Activated CD8-positive, alpha-beta T cell treated with anti-CD3 and anti-CD28 coated beads, Interleukin-2, amount 10 ng/mL, durations not matched to agents 7 days and 5 days (primary cell): ENCODE data around the gene BBS9. TPM values are rescaled to one million over a fixed set of nuclear protein-coding genes. Genes with fewer than 3 reads are reported as not detected.
"Not testable (repeated sequence)": the region's sequence is repeated elsewhere in the genome, so short reads cannot be mapped to it uniquely, and the experiment has no call there.

Experiments used
- ATAC-seq: fragments of 150-1000 bp; cut with Tn5 transposase; one replicate; pipeline ENCODE4 v1.10.0; 2021; ENCODE audit warnings: moderate library complexity
- CTCF ChIA-PET: fragments of 350-600 bp; sonication (Branson Sonifier 250); formaldehyde crosslinking; loops from one replicate; lab custom pipeline; 2021; ENCODE audit warnings: antibody characterized with exemption; lab: Charles Lee
- POLR2A ChIA-PET: fragments of 350-600 bp; sonication (Branson Sonifier 250); formaldehyde crosslinking; loops from one replicate; lab custom pipeline; 2021; ENCODE audit warnings: antibody characterized with exemption; lab: Charles Lee
- DNase-seq: peaks from one replicate; pipeline ENCODE4 v3.0.0-alpha.2; 2020
- H3K27ac Mint-ChIP-seq: one replicate; pipeline ENCODE4 v1.8.0; 2021; ENCODE audit warnings: mild to moderate bottlenecking, mixed read lengths
- H3K27me3 Mint-ChIP-seq: one replicate; pipeline ENCODE4 v1.8.0; 2021; ENCODE audit warnings: low read depth, mixed read lengths
- H3K36me3 Mint-ChIP-seq: one replicate; pipeline ENCODE4 v1.8.0; 2021; ENCODE audit warnings: low read depth, mixed read lengths
- H3K4me1 Mint-ChIP-seq: one replicate; pipeline ENCODE4 v1.8.0; 2021; ENCODE audit warnings: low read depth, mixed read lengths
- H3K4me3 Mint-ChIP-seq: one replicate; pipeline ENCODE4 v1.8.0; 2021; ENCODE audit warnings: mild to moderate bottlenecking, mixed read lengths
- H3K9me3 Mint-ChIP-seq: one replicate; pipeline ENCODE4 v1.8.0; 2022; ENCODE audit warnings: mixed read lengths; ENCODE audit not compliant: insufficient read depth
- total RNA-seq, 2 experiments: library from RNA; stranded (reverse); gene quantifications; one replicate each; pipeline ENCODE4 v1.2.3, GENCODE V29; 2021

Gene BBS9
- total RNA-seq, 2 experiments from 2014 or later: 7.9 to 11.8 TPM

DNA sequence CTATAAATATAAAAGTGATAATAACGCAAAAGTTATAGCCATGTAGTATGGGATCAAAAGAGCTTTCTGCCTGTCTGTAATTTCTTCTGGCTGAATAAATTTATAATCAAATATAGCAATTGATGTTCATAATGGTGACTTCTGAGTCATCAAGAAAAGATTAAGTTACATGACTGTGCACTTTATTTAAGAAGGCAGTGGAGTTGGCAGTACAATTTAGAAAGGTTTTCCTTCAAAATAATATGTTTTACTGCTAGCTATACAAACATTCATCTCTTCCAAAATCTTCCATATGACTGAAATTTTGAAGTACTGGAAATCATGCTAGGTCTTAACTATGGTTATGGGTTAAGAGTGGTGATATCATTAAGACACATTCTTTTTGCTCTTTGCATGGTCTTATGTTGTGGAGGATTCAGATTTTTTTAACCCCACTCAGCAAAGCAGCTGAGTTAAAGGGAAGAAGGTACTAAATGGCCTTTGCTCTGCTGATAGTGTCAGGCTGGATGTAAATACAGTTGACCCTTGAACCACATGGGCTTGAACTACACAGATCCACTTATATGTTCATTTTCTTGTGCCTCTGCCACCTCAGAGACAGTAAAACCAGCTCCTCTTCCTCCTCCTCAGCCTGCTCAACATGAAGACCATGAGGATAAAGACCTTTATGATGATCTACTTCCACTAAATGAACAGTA lies 323.6 kb downstream of the BBS9 start:
- CTCF ChIA-PET: no interaction called here

DNA sequence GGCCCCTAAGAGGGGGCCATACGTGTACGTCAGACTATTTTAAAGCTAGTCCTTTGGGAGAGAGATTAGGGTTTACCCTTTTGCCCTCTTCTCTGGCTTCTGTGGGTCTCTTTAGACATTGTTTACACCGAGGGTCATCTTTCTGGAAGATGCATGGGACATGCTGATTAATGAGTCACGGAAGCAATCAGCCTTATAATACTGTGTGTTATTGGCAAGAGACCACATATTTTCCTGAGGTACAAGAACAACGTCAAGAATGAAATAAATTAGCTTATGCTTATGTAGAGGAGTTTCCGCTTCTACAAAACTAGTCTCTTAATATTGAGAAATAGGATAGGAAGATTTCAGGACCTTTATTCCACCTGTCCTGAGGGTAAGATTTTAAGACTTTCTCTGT lies 327.7 kb downstream of the BBS9 start:
- H3K27ac Mint-ChIP-seq: no peak overlapping the region
- no peaks in the 10 kb centered on the region for H3K27me3 Mint-ChIP-seq
- CTCF ChIA-PET: no interaction called here

More for the DNA sequence above, 323.6 kb downstream of the BBS9 start:
- ATAC-seq (no peak), DNase-seq (no peak)
- Mint-ChIP-seq H3K9me3 (no peaks in the 10 kb centered on the region), H3K36me3 (no peaks in the 10 kb centered on the region), H3K27me3 (no peaks in the 10 kb centered on the region), H3K4me1 (peaks cover 17% of the 10 kb centered on the region), H3K4me3 (no peak overlapping the region), H3K27ac (no peak overlapping the region)
- POLR2A ChIA-PET: interaction anchor here (0.6 kb wide), 1 partner anchor 8 kb away, joined by 3 read pairs; no protein-coding TSS in a partner anchor

DNA sequence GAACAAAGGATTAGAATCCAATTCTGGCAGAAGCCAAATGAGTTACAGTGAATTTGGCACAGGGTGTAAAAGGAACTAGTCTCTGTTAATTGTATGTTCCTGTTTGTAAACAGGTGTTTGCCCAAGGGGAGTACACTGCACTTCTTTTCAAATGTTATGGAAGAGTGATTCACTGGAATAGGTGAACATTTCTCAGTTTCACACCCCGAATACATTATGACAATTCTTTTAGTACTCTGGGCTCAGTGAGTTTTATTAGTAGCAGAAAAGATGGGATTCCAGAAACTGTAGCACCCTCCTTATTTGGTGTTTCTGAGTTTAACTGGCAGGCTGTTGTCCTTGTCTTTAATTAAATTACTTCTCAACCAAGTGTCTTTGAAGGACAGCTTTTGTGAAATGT lies 329.2 kb downstream of the BBS9 start:
- no peaks in the 10 kb centered on the region for H3K9me3 Mint-ChIP-seq
- ATAC-seq (no peak), DNase-seq (no peak)
- CTCF ChIA-PET: interaction anchor here (1.9 kb wide), 1 partner anchor 35 kb away, joined by 4 read pairs; no protein-coding TSS in a partner anchor
- POLR2A ChIA-PET: no interaction called here
- no peak overlapping the region for H3K4me3 Mint-ChIP-seq
- no peaks in the 10 kb centered on the region for H3K36me3 Mint-ChIP-seq
- no peak overlapping the region for H3K27ac Mint-ChIP-seq
- H3K27me3 Mint-ChIP-seq: no peaks in the 10 kb centered on the region
- H3K4me1 Mint-ChIP-seq: no peaks in the 10 kb centered on the region

More for the DNA sequence above, 327.7 kb downstream of the BBS9 start:
- H3K36me3 Mint-ChIP-seq: no peaks in the 10 kb centered on the region
- no peaks in the 10 kb centered on the region for H3K9me3 Mint-ChIP-seq
- H3K4me3 Mint-ChIP-seq: no peak overlapping the region
- POLR2A ChIA-PET: no interaction called here
- H3K4me1 Mint-ChIP-seq: no peaks in the 10 kb centered on the region
- DNase-seq (no peak), ATAC-seq (no peak)

DNA sequence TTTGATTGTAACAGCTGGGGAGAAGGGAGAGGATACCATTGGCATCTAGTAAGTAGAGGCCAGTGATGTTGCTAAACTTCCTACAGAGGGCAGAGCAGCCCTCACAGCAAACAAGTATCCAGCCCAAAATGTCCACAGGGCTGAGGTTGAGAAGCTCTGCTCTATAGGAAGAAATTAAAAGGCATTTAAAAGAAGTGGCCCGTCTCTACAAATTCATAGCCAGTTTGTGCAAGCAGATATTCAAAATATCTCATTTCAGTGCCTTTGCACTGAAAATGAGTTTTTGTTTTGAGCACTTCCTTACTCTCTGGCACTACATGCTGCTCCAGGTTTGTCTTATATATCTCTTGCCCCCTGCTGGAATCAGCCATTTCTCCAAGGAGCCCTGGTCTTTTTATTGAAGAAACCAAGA lies 330.0 kb downstream of the BBS9 start:
- DNase-seq (no peak), ATAC-seq (no peak)
- Mint-ChIP-seq H3K27ac (no peak overlapping the region), H3K4me1 (no peaks in the 10 kb centered on the region), H3K36me3 (no peaks in the 10 kb centered on the region), H3K27me3 (no peaks in the 10 kb centered on the region), H3K4me3 (no peak overlapping the region), H3K9me3 (no peaks in the 10 kb centered on the region)
- ChIA-PET POLR2A (no interaction called here), CTCF (interaction anchor here (1.9 kb wide), 1 partner anchor 35 kb away, joined by 4 read pairs; no protein-coding TSS in a partner anchor)

DNA sequence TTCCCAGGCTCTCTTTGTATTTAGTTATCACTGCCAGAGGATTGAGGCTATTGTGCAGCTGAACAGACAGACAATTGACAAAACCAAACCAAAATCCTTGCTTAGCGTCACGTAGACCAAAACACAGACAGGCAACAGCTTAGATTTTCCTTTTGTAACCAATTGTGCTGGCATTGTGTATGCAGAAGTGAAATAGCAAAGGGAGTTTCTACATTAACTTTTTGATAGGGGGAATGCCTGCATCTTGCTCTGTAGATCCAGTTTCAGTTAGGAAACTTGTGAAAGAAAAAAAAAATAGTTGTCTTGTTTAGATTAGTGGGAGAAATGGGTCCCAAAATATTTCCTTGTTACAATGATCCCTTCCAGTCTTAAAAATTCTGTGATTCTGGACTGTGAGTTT lies 333.8 kb downstream of the BBS9 start:
- Mint-ChIP-seq H3K36me3 (no peaks in the 10 kb centered on the region), H3K9me3 (no peaks in the 10 kb centered on the region), H3K27me3 (no peaks in the 10 kb centered on the region), H3K4me3 (no peak overlapping the region), H3K4me1 (no peaks in the 10 kb centered on the region), H3K27ac (no peak overlapping the region)
- CTCF ChIA-PET: interaction anchor here (0.7 kb wide), 1 partner anchor 342 kb away, joined by 4 read pairs; no protein-coding TSS in a partner anchor
- ATAC-seq (no peak), DNase-seq (no peak)
- POLR2A ChIA-PET: no interaction called here

DNA sequence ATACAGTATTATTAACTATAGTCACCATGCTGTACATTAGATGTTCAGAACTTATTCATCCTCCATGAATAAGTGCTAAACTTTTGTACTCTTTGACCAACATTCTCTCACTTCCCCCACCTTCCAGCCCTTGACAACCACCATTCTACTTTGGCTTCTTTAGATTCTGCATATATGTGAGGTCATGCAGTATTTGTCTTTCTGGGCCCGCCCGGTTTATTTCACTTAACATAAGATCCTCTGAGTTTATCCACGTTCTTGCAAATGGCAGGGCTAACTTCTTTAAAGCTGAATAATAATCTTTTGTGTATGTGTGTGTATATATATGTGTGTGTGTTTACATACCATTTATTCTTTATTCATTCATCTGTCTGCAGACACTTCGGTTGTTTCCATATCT lies 336.8 kb downstream of the BBS9 start:
- H3K4me3 Mint-ChIP-seq: no peak overlapping the region
- H3K9me3 Mint-ChIP-seq: no peaks in the 10 kb centered on the region
- DNase-seq (no peak), ATAC-seq (no peak)
- no peak overlapping the region for H3K27ac Mint-ChIP-seq
- H3K36me3 Mint-ChIP-seq: no peaks in the 10 kb centered on the region
- ChIA-PET CTCF (no interaction called here), POLR2A (no interaction called here)
- H3K27me3 Mint-ChIP-seq: no peaks in the 10 kb centered on the region
- H3K4me1 Mint-ChIP-seq: no peaks in the 10 kb centered on the region

DNA sequence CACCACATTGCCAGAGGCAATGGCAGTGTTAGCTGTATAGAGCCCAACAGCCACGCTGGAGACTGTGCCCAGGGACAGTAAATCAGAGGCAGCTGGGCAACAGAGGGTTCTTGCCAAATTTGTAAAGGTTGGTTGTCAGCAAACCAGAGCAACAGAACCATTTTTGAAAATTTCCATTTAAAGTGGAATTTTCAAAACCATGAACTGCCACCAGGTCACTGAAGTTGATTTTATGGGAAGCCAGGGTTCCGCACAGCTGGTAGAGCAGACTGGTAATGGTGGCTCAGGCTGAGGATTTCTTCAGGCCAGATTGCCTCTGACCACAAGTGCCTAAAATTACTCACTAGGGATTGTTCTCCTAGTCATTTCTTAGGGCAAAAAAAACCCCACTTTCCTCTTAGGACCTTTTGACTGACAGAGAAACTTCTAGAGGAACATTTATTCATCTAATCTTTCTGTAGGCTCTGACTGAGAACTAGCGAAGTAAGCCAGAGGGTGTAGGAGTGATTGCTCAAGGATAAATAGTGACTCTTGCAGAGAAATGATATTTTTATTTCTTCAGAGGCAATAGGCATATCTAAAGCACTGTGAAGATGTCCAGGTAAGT lies 342.4 kb downstream of the BBS9 start:
- Mint-ChIP-seq H3K27me3 (no peaks in the 10 kb centered on the region), H3K4me3 (no peak overlapping the region), H3K27ac (no peak overlapping the region), H3K36me3 (no peaks in the 10 kb centered on the region), H3K4me1 (no peaks in the 10 kb centered on the region), H3K9me3 (no peaks in the 10 kb centered on the region)
- ChIA-PET POLR2A (no interaction called here), CTCF (no interaction called here)
- DNase-seq (no peak), ATAC-seq (no peak)

DNA sequence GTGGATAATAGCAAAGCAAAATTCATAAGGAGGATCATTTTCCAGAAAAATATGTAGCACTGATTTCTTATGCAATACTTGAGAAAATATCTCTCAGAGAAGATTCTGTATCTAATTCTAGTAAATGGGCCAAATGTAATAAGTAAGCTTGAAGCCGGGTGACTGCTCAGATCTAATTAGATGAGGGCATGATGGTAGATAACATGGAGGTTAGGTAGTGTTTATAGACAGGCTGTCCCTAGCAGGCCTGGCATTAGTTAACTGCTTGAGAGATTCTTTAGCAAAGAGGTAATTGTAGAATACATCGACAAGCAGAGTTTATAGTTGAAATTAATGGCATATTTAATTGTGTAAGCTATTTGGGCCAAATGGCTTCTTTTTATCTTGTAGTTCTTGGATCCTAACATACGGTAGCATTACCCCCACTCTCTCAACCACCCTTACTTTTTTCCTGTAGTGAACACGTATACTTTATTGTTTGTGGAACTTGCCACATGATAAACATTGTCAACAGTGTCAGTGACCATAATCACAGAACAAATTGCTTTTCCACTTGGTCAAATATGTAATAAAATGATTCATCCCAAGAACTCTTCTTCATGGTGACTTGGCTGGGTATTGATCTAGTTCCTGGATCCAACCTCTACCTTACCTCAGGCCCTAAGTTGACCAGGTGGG lies 343.1 kb downstream of the BBS9 start:
- no peaks in the 10 kb centered on the region for H3K9me3 Mint-ChIP-seq
- H3K4me3 Mint-ChIP-seq: no peak overlapping the region
- DNase-seq (no peak), ATAC-seq (no peak)
- no peaks in the 10 kb centered on the region for H3K27me3 Mint-ChIP-seq
- no peaks in the 10 kb centered on the region for H3K36me3 Mint-ChIP-seq
- no peak overlapping the region for H3K27ac Mint-ChIP-seq
- ChIA-PET POLR2A (no interaction called here), CTCF (no interaction called here)
- H3K4me1 Mint-ChIP-seq: no peaks in the 10 kb centered on the region

DNA sequence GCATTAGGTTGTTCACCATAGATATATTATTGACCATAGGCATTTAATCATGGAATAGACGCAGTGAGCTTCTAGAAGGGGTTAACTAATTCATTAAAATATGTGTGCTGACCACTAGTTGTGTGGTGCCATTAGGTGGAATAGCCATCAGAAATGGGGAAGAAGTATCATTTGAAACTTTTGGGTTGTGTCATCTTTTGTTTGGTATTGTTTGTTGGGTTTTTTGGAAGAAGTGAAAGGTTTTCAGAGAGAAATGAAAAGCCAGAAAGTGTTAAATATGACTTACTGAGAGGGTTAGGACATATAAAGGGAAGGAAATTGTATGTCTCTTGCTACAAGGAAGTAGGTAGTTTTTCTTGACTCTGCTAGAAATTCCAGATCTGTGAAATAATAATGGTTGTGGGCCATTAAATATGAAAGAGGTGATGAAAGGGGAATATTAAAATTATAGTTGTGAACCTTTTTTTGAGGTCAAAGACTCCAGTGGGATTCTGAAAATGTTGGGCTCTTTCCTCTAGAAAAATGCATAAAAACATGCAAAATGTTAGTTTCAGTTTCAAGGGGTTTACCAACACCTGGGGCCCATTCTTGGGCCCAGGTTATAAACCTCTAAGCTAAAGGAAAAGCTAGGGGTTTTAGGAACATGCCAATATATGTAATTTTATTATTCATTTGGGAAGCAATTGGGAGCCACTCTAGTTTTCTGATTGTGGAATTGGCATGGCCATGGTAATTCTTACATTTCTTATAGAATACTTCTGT lies 348.5 kb downstream of the BBS9 start:
- H3K27me3 Mint-ChIP-seq: no peaks in the 10 kb centered on the region
- H3K27ac Mint-ChIP-seq: no peak overlapping the region
- POLR2A ChIA-PET: no interaction called here
- H3K4me3 Mint-ChIP-seq: no peak overlapping the region
- H3K36me3 Mint-ChIP-seq: no peaks in the 10 kb centered on the region
- H3K4me1 Mint-ChIP-seq: no peaks in the 10 kb centered on the region
- no peak for ATAC-seq
- no peak for DNase-seq
- CTCF ChIA-PET: no interaction called here
- peaks cover 7% of the 10 kb centered on the region for H3K9me3 Mint-ChIP-seq

DNA sequence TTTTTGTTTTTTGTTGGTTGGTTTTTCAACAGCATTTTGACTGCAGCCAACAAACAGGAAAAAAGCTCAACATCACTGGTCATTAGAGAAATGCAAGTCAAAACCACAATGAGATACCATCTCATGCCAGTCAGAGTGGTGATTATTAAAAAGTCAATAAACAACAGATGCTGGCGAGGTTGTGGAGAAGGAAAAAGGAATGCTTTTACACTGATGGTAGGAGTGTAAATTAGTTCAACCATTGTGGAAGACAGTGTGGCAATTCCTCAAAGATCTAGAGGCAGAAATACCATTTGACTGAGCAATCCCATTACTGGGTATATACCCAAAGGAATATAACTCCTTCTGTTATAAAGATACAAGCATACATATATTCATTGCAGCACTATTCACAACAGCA lies 355.1 kb downstream of the BBS9 start:
- H3K9me3 Mint-ChIP-seq, H3K4me3 Mint-ChIP-seq, H3K4me1 Mint-ChIP-seq, ATAC-seq, POLR2A ChIA-PET, H3K27me3 Mint-ChIP-seq, CTCF ChIA-PET, DNase-seq, H3K27ac Mint-ChIP-seq, H3K36me3 Mint-ChIP-seq: not testable (repeated sequence)

DNA sequence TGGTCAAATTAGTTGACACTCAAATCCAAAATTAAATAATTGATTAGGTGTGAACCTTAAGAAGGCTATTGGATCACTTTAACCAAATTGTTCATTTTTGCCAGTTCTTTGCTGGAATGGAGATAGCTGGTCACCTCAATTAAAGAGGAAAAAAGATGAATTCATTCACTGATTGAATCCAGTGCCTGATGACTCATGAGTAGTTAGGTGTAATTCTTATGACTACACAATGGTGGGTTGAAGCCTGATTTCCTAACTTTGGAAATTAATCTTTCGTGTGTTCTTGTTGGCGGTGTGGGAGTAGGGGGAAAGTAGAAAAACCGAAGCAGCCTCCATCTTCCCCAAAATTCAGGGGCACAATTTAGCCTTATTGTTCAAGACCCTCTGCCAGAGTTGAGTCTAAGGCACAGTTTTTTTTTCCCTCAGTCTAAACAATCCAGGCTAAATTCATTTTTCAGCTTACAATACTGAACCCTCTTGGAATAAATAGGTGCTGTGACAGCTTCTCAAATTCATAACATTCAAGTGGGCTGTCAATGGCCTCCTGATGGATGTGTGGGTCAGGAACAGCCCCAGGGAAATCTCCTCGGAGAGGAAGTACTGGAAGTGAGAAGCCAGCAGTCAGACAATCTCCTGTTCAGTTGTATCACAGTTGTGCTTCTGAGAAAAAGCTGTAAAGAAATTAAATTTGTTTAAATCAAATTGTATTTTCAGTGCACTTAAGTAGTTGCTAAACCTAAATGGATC lies 356.6 kb downstream of the BBS9 start:
- H3K9me3 Mint-ChIP-seq: peaks cover 9% of the 10 kb centered on the region
- DNase-seq (no peak), ATAC-seq (no peak)
- ChIA-PET POLR2A (no interaction called here), CTCF (no interaction called here)
- no peaks in the 10 kb centered on the region for H3K4me1 Mint-ChIP-seq
- H3K27ac Mint-ChIP-seq: no peak overlapping the region
- H3K36me3 Mint-ChIP-seq: no peaks in the 10 kb centered on the region
- H3K27me3 Mint-ChIP-seq: no peaks in the 10 kb centered on the region
- no peak overlapping the region for H3K4me3 Mint-ChIP-seq
